ENCODE results near the gene A2M. TPM values are rescaled to one million over a fixed set of nuclear protein-coding genes. Genes with fewer than 3 reads are reported as not detected.

Gene A2M
- total and polyA plus RNA-seq, 2 experiments from 2014 or later: 0.92 TPM; not detected in 1

DNA sequence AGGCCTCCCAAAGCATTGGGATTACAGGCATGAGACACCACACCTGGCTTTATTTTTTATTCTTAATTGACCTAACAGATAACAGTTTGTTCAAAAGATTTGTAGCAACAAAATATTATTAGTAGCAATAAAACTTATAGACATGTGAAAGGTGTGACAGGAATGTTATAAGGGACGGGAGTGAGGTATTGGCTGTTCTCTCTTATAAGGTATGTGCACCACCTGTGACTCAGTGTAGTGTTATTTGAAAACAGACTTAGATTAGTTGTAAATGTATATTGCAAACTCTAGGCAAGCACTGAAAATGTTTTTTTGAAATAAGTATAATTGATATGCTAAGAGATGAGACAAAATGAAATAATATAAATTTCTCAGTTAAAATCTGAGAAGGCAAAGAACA is 68.6 kb downstream of the A2M start:
- Histone ChIP-seq H3K9me2 (ENCODE audit: insufficient read depth) (no peaks in the 10 kb centered on the region), H3K4me1 (ENCODE audit: insufficient read depth) (no peaks in the 10 kb centered on the region), H3K27me3 (ENCODE audit: insufficient read depth) (no peaks in the 10 kb centered on the region), H3K27ac (ENCODE audit: low read depth) (no peak overlapping the region), H3K36me3 (ENCODE audit: insufficient read depth) (no peaks in the 10 kb centered on the region), H3K4me2 (no peak overlapping the region), H2AFZ (no peak overlapping the region), H3F3A (replicated peaks; ENCODE audit: low read depth) (no peaks in the 10 kb centered on the region), H4K20me1 (replicated peaks; ENCODE audit: insufficient read depth) (no peaks in the 10 kb centered on the region), H3K4me3 (no peak overlapping the region), H3K79me2 (replicated peaks; ENCODE audit: insufficient read depth) (no peaks in the 10 kb centered on the region)
- Mint-ChIP-seq H3K9me3 (no peaks in the 10 kb centered on the region), H3K36me3 (ENCODE audit: low read depth) (no peaks in the 10 kb centered on the region), H3K4me3 (no peak overlapping the region), H3K27me3 (ENCODE audit: insufficient read depth, low read depth, poor library complexity) (no peaks in the 10 kb centered on the region), H3K27ac (no peak overlapping the region), H3K4me1 (no peaks in the 10 kb centered on the region)
- TF ChIP-seq JUNB (IDR thresholded peaks at IDR 0.05; ENCODE audit: unreplicated experiment): no peak
- no peak for TF ChIP-seq CREB1 (CRISPR knock-in tag; IDR thresholded peaks at IDR 0.05; ENCODE audit: low read depth)
- TF ChIP-seq, protein P1, sequence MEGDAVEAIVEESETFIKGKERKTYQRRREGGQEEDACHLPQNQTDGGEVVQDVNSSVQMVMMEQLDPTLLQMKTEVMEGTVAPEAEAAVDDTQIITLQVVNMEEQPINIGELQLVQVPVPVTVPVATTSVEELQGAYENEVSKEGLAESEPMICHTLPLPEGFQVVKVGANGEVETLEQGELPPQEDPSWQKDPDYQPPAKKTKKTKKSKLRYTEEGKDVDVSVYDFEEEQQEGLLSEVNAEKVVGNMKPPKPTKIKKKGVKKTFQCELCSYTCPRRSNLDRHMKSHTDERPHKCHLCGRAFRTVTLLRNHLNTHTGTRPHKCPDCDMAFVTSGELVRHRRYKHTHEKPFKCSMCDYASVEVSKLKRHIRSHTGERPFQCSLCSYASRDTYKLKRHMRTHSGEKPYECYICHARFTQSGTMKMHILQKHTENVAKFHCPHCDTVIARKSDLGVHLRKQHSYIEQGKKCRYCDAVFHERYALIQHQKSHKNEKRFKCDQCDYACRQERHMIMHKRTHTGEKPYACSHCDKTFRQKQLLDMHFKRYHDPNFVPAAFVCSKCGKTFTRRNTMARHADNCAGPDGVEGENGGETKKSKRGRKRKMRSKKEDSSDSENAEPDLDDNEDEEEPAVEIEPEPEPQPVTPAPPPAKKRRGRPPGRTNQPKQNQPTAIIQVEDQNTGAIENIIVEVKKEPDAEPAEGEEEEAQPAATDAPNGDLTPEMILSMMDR (conservative IDR thresholded peaks at IDR 0.05; ENCODE audit: low read depth in 2 of 2): no peak
- TF ChIP-seq EZH2 (IDR thresholded peaks at IDR 0.05; ENCODE audit: low read depth, unreplicated experiment): no peak
- TF ChIP-seq, protein P2, sequence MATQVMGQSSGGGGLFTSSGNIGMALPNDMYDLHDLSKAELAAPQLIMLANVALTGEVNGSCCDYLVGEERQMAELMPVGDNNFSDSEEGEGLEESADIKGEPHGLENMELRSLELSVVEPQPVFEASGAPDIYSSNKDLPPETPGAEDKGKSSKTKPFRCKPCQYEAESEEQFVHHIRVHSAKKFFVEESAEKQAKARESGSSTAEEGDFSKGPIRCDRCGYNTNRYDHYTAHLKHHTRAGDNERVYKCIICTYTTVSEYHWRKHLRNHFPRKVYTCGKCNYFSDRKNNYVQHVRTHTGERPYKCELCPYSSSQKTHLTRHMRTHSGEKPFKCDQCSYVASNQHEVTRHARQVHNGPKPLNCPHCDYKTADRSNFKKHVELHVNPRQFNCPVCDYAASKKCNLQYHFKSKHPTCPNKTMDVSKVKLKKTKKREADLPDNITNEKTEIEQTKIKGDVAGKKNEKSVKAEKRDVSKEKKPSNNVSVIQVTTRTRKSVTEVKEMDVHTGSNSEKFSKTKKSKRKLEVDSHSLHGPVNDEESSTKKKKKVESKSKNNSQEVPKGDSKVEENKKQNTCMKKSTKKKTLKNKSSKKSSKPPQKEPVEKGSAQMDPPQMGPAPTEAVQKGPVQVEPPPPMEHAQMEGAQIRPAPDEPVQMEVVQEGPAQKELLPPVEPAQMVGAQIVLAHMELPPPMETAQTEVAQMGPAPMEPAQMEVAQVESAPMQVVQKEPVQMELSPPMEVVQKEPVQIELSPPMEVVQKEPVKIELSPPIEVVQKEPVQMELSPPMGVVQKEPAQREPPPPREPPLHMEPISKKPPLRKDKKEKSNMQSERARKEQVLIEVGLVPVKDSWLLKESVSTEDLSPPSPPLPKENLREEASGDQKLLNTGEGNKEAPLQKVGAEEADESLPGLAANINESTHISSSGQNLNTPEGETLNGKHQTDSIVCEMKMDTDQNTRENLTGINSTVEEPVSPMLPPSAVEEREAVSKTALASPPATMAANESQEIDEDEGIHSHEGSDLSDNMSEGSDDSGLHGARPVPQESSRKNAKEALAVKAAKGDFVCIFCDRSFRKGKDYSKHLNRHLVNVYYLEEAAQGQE (IDR thresholded peaks at IDR 0.05; ENCODE audit: unreplicated experiment): no peak
- TF ChIP-seq NANOG (IDR thresholded peaks at IDR 0.05; ENCODE audit: borderline replicate concordance): no peak
- TF ChIP-seq POLR2AphosphoS5 (IDR thresholded peaks at IDR 0.05; ENCODE audit: low read depth): no peak
- TF ChIP-seq ZNF114 (CRISPR knock-in tag; IDR thresholded peaks at IDR 0.05): no peak
- TF ChIP-seq, protein P3, sequence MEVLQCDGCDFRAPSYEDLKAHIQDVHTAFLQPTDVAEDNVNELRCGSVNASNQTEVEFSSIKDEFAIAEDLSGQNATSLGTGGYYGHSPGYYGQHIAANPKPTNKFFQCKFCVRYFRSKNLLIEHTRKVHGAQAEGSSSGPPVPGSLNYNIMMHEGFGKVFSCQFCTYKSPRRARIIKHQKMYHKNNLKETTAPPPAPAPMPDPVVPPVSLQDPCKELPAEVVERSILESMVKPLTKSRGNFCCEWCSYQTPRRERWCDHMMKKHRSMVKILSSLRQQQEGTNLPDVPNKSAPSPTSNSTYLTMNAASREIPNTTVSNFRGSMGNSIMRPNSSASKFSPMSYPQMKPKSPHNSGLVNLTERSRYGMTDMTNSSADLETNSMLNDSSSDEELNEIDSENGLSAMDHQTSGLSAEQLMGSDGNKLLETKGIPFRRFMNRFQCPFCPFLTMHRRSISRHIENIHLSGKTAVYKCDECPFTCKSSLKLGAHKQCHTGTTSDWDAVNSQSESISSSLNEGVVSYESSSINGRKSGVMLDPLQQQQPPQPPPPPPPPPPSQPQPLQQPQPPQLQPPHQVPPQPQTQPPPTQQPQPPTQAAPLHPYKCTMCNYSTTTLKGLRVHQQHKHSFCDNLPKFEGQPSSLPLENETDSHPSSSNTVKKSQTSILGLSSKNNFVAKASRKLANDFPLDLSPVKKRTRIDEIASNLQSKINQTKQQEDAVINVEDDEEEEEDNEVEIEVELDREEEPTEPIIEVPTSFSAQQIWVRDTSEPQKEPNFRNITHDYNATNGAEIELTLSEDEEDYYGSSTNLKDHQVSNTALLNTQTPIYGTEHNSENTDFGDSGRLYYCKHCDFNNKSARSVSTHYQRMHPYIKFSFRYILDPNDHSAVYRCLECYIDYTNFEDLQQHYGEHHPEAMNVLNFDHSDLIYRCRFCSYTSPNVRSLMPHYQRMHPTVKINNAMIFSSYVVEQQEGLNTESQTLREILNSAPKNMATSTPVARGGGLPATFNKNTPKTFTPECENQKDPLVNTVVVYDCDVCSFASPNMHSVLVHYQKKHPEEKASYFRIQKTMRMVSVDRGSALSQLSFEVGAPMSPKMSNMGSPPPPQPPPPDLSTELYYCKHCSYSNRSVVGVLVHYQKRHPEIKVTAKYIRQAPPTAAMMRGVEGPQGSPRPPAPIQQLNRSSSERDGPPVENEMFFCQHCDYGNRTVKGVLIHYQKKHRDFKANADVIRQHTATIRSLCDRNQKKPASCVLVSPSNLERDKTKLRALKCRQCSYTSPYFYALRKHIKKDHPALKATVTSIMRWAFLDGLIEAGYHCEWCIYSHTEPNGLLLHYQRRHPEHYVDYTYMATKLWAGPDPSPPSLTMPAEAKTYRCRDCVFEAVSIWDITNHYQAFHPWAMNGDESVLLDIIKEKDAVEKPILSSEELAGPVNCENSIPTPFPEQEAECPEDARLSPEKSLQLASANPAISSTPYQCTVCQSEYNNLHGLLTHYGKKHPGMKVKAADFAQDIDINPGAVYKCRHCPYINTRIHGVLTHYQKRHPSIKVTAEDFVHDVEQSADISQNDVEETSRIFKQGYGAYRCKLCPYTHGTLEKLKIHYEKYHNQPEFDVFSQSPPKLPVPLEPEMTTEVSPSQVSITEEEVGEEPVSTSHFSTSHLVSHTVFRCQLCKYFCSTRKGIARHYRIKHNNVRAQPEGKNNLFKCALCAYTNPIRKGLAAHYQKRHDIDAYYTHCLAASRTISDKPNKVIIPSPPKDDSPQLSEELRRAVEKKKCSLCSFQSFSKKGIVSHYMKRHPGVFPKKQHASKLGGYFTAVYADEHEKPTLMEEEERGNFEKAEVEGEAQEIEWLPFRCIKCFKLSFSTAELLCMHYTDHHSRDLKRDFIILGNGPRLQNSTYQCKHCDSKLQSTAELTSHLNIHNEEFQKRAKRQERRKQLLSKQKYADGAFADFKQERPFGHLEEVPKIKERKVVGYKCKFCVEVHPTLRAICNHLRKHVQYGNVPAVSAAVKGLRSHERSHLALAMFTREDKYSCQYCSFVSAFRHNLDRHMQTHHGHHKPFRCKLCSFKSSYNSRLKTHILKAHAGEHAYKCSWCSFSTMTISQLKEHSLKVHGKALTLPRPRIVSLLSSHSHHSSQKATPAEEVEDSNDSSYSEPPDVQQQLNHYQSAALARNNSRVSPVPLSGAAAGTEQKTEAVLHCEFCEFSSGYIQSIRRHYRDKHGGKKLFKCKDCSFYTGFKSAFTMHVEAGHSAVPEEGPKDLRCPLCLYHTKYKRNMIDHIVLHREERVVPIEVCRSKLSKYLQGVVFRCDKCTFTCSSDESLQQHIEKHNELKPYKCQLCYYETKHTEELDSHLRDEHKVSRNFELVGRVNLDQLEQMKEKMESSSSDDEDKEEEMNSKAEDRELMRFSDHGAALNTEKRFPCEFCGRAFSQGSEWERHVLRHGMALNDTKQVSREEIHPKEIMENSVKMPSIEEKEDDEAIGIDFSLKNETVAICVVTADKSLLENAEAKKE (CRISPR knock-in tag; IDR thresholded peaks at IDR 0.05): no peak
- TF ChIP-seq ZNF331 (CRISPR knock-in tag; IDR thresholded peaks at IDR 0.05; ENCODE audit: low read depth): no peak
- TF ChIP-seq, protein P4, sequence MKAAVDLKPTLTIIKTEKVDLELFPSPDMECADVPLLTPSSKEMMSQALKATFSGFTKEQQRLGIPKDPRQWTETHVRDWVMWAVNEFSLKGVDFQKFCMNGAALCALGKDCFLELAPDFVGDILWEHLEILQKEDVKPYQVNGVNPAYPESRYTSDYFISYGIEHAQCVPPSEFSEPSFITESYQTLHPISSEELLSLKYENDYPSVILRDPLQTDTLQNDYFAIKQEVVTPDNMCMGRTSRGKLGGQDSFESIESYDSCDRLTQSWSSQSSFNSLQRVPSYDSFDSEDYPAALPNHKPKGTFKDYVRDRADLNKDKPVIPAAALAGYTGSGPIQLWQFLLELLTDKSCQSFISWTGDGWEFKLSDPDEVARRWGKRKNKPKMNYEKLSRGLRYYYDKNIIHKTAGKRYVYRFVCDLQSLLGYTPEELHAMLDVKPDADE (IDR thresholded peaks at IDR 0.05): no peak
- no peak for TF ChIP-seq EZH2phosphoT487 (IDR thresholded peaks at IDR 0.05; ENCODE audit: unreplicated experiment)
- TF ChIP-seq STAT1 (IDR thresholded peaks at IDR 0.05; ENCODE audit: unreplicated experiment): no peak
- DNase-seq (ENCODE audit: low spot score) (no peak), ATAC-seq (no peak)

All from GM23338 (cell line).